Glomerular visceral epithelial cell (primary cell): ENCODE results near the gene F8.

Source experiments
- DNase-seq: peaks from one replicate; pipeline ENCODE4 v3.0.0-alpha.2; 2016; ENCODE audit errors: extremely low spot score

F8 gene

DNA sequence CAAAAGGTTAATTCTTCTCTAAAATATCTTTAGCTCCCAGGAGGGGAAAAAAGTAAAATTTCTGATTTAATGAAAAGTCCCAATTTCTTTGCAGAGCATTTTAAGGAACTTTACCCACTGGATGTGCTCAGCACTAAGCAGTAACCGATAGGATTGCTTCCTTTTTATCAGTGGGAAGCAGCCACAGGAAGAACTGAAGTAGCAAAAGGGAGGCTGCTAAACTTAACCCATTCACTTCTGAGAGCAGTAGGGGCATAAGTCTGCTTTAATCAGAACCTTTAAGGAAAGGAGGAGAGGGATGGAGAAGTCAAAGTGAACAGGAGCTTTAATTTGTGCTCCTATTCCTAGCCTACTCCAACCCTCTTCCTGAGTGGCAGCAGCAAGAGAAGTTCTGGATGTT, at the start of gene F8:
Gene F8 (minus strand): TSS at position 139 of the 400 bp plus-strand sequence. CDS start 171 bp downstream, outside the sequence.
- no peak for DNase-seq

DNA sequence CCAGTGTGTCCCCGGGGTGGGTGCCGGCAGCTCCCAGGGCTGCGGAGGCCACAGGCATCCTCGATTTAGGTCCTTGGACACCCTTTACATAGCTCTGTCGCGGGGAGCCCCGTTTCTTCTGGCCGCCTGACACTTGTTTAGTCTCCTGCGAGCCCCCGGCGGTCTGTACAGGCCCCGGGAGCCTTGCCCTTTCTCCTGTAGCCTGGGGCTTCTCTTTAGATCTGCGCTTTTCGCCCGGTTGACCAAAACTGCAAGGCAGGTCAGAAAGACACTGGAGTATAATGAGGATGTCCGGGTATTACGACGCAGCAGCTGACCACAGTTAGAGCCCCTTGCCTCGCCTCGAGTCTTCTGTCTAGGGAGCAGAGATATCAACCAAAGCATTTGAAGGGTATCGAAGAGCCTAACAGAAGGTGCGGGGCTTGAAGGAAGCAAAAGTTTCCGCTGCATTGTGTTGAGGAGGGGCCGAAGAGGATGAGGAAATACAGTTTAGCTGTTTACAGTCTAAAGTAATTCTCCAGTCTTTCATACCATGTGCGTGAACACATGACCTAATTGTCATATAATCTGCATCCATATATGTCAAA, 49.3 kb upstream of the F8 start:
- peak; percentile 11 for DNase-seq

DNA sequence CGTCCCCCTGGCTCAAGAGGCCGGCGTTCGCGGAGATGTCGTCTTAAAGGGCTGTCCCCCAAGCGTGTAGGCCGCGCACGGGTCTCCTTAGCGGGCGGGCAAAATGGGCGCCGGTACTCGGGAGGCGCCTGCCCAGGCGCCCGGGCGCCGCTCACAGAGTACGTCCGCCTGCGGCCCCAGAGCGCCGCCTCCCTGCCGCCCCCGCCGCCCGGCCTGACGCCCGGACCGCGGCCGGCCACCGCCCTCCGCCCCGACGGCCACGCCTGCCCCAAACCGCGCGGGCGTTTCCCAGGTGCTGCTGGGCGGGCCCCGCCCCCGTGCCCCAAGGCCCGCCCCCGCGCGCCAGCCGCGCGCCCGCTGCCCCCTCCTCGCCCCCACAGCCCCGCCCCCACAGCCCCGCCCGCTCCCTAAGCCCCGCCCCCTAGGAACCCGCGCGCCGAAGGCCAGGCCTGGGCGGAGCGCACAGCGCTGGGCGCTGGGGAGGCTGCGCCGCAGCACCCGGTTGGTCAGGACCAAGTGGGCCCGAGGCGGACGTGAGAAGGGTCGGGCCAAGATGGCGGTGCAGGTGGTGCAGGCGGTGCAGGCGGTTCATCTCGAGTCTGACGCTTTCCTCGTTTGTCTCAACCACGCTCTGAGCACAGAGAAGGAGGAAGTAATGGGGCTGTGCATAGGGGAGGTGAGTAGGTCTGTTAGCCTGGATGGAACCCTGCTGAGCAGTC, 48.6 kb upstream of the F8 start, which contains the start of the genes BRCC3, CMC4 and MTCP1:
Gene BRCC3 (plus strand): TSS at position 534 of the 719 bp plus-strand sequence. CDS start 20 bp downstream, at position 554.
Gene CMC4 (minus strand): TSS at position 162 of the 719 bp plus-strand sequence. CDS start 7,113 bp downstream, outside the sequence.
Gene MTCP1 (minus strand): TSS at position 162 of the 719 bp plus-strand sequence. CDS start 5,126 bp downstream, outside the sequence.
- peak; percentile 86 for DNase-seq

DNA sequence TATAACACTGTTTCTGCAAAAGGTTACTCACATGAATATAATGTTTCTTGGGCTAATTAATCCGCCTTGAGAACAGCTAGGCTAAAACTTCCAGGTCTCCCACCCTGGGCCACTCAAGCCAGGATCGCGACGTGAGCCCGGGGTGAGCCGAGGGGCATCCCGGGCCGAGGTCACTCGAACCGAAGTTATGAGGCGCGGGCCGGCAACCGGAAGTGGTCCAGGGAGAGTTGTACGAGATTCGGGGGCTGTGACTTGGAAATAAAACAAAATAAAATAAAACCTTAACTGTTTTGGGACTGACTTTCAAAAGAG, 48.1 kb upstream of the F8 start:
- no peak for DNase-seq

DNA sequence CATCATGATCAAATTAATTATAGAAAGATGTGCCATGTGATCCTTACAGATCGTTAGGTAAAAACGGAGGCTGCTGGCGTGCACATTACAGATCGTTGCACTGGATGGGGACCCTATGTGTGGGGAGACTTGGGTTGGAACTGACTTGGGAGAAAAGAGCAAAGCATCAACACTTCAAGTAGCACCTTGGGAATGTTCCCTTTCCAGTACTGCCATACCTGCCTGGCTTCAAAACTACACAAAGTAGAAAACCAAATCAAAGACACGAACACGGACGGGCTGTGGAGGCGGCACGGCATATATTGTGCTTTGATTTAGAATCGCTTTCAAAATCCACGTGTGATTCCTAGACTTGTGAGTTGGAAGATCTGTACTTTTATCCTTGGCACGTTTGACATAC, 47.5 kb upstream of the F8 start:
- DNase-seq = no peak

DNA sequence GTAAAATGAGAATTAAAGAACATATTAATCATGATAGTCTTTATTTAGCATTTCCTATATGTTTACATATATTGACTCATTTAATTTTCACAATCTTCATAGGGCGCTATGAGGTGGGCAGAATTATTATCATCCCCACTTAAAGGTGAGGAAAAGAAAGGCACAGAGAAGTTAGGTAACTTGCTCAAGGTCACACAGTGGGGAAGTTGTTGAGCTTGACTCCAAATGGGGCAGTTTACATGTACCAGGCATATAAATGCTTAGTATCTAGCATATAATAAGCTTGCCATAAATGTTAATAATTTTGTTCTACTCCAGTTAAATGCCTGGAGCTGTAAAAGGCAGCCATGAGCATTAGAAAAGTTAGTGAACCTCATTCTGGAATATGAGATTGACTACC, 46.9 kb upstream of the F8 start:
- DNase-seq = no peak

DNA sequence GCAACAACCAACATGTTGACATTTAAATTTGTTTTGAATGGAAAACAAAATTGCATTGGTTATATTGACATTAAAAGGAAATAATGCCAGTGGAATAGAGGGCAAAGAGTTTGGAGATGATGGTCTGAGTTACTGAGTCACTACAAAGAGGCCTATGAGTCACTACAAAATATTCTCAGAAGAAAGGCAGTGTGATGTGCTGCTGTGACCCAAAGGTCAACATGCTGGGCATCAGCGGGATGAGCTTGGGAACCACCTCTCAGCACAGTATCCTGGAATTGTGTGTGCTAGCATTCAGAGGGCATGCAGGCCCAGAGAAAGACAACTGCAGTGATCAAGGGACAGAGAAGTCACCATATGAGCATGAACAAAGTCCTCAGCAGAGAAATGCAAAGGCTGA, 45.6 kb upstream of the F8 start:
- peak; percentile 54 for DNase-seq

DNA sequence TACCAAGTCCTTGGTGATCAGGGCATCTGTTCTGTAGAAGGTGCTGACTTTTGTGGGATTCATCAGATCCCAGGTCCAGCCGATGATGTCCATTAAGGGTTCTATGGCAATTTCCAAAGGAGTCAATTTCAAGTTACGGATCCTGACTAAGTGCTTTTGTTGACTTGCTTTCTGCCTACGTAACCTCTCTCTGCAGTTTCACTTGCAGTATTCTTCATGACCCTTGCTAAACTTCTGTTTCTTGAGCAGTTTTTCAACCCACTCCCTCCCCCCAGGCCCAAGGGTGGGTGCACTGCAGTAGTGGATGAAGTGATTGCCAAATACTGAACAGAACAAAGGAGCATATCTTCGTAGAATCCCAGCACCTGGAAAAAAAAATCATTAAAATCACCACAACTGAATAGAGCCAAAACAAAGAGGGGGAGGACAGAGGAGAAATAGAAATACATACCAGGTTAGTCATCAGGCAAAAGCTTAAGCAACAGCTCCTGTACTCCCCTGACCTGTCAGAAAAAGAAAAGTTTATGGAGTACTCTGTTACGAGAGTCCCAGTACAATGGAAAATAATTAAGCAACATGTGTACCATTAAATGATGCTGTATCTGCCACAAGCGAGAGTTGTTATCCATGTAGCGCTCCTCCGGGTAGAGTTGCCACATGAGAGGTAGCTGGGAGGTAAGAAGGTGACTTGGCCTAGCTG, 42.7 kb upstream of the F8 start:
- DNase-seq = peak; percentile 27

DNA sequence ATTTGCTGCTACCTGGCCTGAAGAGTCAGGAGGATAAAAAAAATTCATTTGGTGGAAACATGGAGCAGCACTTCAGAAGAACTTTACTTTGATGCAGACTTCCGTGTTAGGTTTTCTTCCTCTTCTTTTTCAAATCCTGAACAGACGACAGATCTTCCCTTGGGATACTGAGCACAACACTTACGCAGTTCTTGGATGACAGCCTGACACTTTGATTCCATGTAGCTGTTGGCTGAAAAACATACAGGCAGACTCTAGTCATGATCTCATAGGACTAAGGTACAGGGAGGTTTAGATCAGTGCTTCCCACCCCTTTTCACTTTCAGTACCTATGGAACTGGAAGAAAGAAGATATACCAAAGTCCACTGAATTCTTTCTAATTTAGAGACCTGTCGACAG, 39.2 kb upstream of the F8 start:
- no peak for DNase-seq

DNA sequence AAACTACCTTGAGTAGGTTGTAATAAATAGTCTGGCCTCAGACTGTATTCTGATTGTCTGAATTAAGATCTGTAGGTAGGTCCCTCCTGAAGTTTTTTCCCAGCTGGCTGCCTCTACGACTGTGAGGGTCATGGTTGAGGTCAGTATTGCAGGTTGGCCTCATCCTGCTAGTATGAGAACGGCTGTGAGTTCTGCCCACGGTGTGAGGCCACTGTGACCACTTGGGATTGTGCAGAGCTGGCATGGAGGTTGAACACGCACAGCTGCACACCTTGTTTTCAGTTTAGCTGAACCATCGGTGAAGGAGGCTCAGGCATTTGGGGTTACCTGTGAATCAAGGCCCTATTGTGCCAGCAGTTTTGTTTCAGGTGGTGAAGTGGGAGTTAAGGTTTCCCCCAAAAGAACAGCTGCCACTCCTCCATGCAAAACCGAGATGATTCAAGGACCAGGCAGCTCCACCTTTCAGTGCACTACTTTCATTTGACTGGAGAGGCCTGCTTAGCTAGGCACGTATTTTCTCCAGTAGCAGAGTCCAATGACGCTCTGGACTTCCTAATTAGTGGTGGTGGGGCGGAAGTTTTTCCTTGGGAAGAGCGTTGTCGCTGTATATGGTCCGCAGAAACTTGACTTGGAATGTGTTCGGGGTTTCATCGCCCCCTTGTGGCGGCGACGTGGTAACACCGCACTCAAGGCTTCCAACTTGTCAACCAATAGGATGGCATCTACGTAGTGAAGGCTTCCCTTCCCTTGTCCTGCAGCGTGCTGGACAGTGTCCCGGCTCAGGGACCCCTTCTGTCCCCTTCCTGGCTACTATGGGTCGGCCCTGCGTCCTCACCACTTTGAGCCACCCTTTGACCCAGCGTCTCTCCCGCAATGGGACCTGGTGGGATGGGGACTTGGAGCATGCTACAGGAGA, 34.6 kb upstream of the F8 start:
- DNase-seq = peak; percentile 66

DNA sequence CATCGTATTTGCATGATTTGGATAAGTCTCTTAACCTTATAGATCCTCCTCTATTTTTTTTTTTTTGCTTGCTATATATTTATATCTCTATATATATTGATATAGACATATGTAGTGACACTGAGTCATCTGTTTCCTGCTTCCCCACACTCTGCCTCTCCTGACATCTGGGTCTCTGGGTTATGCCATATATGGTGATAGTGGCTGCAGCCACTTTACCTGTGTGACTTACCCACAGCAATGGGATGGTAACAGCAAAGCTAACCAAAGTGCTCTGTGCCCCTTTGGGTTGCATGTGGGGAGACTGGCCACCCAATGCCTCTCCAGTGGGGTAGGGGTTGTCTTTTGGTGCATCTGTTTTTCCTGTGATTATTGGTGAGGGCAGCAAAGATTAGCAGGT, 33.9 kb upstream of the F8 start:
- no peak for DNase-seq

DNA sequence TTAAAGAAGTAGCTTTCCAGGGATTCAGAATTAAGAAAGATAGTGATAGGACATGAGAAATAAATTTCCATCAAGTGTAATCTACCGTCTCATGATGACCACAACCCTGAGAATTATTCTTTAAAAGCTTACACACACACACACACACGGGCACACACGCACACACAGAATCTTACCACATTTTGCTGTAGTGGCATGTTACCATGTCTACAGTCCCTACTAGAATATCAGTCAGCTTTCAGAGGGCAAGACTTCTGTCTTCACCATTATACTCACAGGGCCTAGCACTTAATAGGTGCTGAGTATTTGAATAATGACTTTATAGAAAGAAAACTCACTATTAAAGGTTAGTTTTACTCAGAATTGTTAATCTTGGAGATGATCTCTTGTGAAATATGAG, 33.0 kb upstream of the F8 start:
- DNase-seq = no peak

DNA sequence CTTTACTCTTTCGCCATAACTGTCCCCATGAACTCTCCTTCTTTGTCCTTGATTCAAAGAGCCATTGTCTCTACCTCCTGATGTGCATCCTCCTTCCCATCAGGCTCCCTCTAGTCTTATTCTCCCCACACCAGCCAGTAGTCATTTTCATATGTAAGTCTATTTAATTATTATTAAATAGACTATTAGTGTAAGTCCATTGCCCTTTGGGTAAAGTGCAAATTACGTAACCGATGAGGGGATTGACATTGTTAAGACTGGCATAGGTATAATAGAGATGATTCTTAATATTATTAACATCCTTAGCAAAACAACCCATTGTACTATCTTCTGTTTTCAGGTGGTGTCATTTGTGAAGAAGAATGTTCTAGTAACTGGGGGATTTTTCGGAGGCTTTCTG, 31.7 kb upstream of the F8 start:
- no peak for DNase-seq

DNA sequence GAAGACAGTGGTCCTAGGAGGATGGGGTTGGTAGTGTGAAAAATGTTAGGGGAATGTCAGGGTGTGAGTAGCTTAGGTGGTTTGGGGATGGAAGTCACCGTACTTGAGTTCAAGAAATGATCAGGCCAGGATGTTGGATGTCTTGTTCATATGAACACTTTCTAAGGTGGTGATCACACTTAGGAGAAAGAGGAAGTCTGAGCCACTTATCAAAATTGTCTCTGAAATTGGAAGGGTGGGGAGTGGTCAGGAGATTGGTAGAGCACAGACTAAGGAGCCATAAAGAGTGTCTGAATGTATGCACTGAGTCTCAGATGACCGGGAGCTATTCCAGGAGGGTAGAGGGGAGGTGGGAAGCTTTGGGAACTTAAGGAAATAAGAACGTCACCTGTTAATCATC, 31.1 kb upstream of the F8 start:
- no peak for DNase-seq

DNA sequence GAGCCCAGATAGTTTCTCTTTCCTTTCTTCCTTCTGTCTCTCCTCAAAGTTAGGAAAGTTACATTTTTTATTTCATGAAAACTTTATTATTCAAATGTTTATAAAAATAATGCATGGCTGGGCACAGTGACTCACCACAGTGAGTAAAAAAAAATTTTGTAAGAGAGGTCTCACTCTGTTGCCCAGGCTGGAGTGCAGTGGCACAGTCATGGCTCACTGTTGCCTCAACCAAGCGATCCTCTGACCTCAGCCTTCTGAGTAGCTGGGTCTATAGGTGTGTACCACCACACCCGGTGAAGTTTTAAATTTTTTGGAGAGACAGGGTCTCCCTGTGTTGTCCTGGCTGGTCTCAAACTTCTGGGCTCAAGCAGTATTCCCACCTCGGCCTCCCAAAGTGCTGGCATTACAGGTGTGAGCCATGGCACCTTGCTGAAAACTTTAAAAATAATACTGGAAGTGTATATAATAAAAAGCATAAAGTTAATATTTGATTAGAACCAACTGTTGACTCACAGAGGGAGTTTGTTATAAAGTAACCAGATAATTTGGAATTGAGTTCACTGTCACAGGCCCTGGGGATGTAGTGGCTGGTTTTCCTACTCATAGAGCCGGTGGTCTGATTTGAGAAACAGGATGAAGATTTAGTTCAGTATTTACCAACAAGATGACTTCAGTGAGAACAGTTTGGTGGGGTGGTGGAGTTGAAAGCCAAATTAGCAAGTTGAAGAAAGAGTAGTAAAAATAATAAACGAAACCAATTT, 30.4 kb upstream of the F8 start:
- DNase-seq = peak; percentile 44

DNA sequence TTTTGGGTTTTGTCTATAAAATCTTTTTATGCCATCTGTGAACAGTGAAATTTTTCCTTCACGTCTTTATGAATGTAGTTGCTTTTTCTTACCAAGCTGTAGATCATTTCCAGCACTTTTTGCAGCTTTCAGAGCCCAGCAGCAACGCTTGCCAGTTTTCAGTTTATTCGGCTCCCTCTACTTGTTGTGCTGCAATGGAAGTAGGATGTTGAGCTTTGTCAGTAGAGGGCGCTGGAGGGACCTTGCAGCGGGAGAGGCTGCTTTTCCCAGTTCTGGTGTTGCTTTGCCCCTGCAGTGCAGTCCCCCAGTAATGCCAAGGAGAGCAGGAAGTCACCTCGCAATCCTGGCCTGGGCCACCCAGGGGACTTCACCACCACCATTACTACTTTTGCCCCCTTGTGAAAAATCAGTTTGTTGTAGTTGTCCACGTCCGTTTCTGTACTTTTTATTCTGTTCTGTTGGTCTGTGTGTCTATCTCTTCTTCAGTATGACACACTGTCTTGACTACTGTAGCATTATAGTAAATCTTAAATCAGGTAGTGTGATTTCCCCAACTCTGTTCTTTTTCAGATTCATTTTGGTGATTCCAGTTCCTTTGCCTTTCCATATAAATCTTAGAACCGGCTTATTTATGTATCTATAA, 26.6 kb upstream of the F8 start:
- DNase-seq = peak; percentile 31

DNA sequence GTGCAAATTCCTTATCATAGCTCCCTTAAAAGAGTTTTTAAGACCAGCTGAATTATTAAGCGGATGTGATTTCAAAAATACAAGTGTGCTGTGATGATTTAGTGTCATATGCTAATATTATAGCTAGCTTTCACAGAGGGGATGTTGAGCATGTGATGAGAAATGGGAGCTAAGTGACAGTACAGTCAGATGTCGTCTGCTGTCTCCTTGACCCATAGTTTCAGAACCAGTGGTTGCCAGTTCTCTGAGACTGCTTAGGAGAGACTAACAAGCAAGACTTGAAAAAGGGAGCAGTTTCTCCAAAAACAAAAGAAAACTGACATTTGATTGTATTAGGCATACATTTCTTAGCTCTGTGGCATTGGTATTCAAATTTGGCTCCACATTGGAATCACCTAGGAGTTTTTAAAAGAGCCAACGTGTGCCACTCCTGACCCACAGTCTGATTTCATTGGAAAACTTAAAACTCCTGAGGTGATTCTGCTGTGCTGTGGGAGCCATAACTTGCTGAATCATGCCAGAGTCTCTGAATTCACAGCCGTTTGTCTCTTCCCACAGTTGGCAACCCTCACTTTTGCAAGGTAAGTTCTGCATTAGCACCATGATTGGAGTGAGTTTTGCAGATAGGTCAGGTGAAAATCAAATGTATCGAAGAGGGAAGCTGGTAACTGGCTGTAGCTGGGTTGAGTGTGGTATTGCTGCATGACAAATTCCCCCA, 24.4 kb upstream of the F8 start:
- DNase-seq = no peak

DNA sequence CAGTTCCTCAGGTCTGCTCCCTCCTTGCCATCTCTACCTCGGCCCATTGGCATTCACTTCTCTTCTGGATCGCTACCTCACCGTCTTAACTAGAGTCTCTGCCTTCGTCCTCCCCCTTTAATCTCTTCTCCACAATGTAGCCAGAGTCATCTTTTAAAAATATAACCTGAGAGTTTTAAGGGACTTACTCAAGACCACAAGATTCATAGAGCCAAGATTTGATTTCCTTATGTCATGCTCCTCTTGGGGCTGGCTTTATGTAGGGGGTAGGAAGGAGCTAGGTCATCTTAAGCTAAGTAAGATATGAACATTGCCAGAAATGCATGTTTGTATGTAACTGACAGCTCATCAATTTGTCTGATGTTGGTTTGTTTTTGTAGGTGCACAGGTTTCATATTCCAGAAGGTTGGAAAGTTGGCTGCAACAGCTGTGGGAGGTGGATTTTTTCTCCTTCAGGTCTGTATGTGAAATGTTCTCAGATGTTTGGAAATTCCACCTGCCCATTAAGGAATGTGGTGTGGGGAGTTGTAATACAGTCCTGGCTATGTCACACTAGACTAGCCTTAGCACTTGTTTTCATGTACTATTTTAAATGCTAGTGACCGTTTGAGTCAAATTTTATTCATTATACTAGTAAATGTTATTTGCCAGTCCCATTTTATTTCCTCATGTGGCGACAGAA, 23.7 kb upstream of the F8 start:
- DNase-seq = peak; percentile 11

DNA sequence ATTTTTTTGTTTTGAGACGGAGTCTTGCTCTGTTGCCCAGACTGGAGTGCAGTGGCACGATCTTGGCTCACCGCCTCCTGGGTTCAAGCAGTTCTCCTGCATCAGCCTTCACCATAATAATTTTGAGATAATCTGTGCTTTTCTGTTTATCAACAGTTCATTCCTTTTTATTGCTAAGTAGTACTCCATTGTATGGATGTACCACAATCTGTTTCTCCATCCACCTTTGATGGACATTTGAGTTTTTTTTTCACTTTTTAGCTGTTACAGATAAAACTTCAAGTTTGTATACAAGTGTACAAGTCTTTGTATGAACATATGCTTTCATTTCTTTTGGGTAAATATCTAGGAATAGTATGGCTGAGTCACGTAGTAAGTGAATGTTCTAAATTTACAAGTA, 13.2 kb upstream of the F8 start:
- no peak for DNase-seq
